ENCODE results near the gene ATP6V0B. TPM values are rescaled to one million over a fixed set of nuclear protein-coding genes. Genes with fewer than 3 reads are reported as not detected.

ATP6V0B gene
- total and polyA plus RNA-seq, 4 donors, result 69.5 to 277 (median 129) TPM

DNA sequence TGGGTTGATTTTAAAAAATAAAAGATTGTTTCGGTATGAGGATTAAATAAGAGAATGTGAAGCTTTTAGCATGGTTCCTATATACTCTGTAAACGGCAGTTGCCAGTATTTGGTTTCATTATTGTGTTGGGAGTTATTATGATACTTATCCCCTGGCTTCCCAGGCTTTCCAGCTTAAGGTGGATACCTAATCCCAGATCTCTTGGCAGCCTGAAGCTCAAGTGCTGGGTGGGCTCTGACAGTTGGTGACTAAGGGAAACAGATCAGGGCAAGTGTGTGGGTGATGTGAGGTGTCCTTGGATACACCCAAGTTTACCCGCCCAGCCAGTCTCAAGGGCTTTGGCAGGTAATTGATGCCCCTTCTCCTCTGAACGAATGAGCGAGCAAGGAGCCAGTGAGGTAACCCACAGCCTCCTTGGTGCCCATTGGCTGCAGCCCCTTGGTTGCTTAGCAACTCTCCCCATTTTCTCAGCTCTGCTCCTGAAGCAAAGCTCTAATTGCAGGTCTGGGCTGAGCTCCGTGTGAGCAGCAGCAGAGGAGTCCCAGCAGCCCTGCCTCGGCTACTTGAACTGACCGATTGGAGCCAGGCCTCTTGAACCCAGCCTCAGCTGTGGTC, 21.9 kb upstream of the ATP6V0B start:
- H3K27ac ChIP-seq (ENCODE audit: low read depth in 1 of 2, low read length in 2 of 2), result no peak overlapping the region
- no peak overlapping the region for H3K9ac ChIP-seq (ENCODE audit: low read depth in 1 of 2, low read length in 2 of 2)
- H3K4me3 ChIP-seq (ENCODE audit: low read depth in 1 of 3, low read length in 3 of 3), result no peak overlapping the region
- peaks cover 0 to 23% (median 4%) of the 10 kb centered on the region in 4 donors for H3K36me3 ChIP-seq (ENCODE audit: control insufficient read depth in 4 of 4, insufficient read depth in 3 of 4, low read depth in 1 of 4, low read length in 3 of 4)
- TF ChIP-seq, protein P1, sequence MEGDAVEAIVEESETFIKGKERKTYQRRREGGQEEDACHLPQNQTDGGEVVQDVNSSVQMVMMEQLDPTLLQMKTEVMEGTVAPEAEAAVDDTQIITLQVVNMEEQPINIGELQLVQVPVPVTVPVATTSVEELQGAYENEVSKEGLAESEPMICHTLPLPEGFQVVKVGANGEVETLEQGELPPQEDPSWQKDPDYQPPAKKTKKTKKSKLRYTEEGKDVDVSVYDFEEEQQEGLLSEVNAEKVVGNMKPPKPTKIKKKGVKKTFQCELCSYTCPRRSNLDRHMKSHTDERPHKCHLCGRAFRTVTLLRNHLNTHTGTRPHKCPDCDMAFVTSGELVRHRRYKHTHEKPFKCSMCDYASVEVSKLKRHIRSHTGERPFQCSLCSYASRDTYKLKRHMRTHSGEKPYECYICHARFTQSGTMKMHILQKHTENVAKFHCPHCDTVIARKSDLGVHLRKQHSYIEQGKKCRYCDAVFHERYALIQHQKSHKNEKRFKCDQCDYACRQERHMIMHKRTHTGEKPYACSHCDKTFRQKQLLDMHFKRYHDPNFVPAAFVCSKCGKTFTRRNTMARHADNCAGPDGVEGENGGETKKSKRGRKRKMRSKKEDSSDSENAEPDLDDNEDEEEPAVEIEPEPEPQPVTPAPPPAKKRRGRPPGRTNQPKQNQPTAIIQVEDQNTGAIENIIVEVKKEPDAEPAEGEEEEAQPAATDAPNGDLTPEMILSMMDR (IDR thresholded peaks at IDR 0.05; ENCODE audit: low read depth, low read length, missing input control), result no peak
- TF ChIP-seq GABPA (IDR thresholded peaks at IDR 0.05 in 1 of 2, conservative IDR thresholded peaks at IDR 0.05 in 1 of 2) (no peak), FOXA2 (IDR thresholded peaks at IDR 0.05) (no peak), MAX (IDR thresholded peaks at IDR 0.05) (no peak), ZBTB33 (IDR thresholded peaks at IDR 0.05) (no peak), HNF4A (conservative IDR thresholded peaks at IDR 0.05) (no peak), YY1 (IDR thresholded peaks at IDR 0.05) (no peak), RXRA (IDR thresholded peaks at IDR 0.05) (no peak), RAD21 (IDR thresholded peaks at IDR 0.05) (no peak), SP1 (IDR thresholded peaks at IDR 0.05) (no peak), FOXA1 (IDR thresholded peaks at IDR 0.05) (no peak), REST (IDR thresholded peaks at IDR 0.05) (no peak), TAF1 (conservative IDR thresholded peaks at IDR 0.05) (no peak), HNF4G (IDR thresholded peaks at IDR 0.05) (no peak)
- 92% methylated on average over 8 of the region's 8 CpGs for WGBS
- no peaks in the 10 kb centered on the region for H3K9me3 ChIP-seq (ENCODE audit: control insufficient read depth in 4 of 4, low read length in 3 of 4)
- no peaks in the 10 kb centered on the region for H3K27me3 ChIP-seq (ENCODE audit: control insufficient read depth in 4 of 4, insufficient read depth in 4 of 4, low read length in 3 of 4)
- DNase-seq (ENCODE audit: low spot score), result no peak
- H3K4me1 ChIP-seq (ENCODE audit: control insufficient read depth in 4 of 4, insufficient read depth in 4 of 4, low read length in 3 of 4), result peaks cover 0 to 12% (median 9%) of the 10 kb centered on the region in 4 donors

GRCh38 chr1:43953361-43953760, 21.4 kb upstream of the ATP6V0B start:
- H3K27ac ChIP-seq (ENCODE audit: low read depth in 1 of 2, low read length in 2 of 2), result no peak overlapping the region
- 92% methylated on average over 3 of the region's 3 CpGs for WGBS
- H3K27me3 ChIP-seq (ENCODE audit: control insufficient read depth in 4 of 4, insufficient read depth in 4 of 4, low read length in 3 of 4), result no peaks in the 10 kb centered on the region
- peaks cover 0 to 28% (median 6%) of the 10 kb centered on the region in 4 donors for H3K36me3 ChIP-seq (ENCODE audit: control insufficient read depth in 4 of 4, insufficient read depth in 3 of 4, low read depth in 1 of 4, low read length in 3 of 4)
- no peak overlapping the region for H3K9ac ChIP-seq (ENCODE audit: low read depth in 1 of 2, low read length in 2 of 2)
- H3K9me3 ChIP-seq (ENCODE audit: control insufficient read depth in 4 of 4, low read length in 3 of 4), result no peaks in the 10 kb centered on the region
- DNase-seq (ENCODE audit: low spot score), result no peak
- H3K4me1 ChIP-seq (ENCODE audit: control insufficient read depth in 4 of 4, insufficient read depth in 4 of 4, low read length in 3 of 4), result peaks cover 0 to 7% (median 4%) of the 10 kb centered on the region in 4 donors
- no peak overlapping the region for H3K4me3 ChIP-seq (ENCODE audit: low read depth in 1 of 3, low read length in 3 of 3)
- TF ChIP-seq REST (IDR thresholded peaks at IDR 0.05), result no peak
- TF ChIP-seq GABPA (IDR thresholded peaks at IDR 0.05 in 1 of 2, conservative IDR thresholded peaks at IDR 0.05 in 1 of 2), result no peak
- TF ChIP-seq ZBTB33 (IDR thresholded peaks at IDR 0.05), result no peak
- no peak for TF ChIP-seq RXRA (IDR thresholded peaks at IDR 0.05)
- TF ChIP-seq RAD21 (IDR thresholded peaks at IDR 0.05), result no peak
- TF ChIP-seq FOXA2 (IDR thresholded peaks at IDR 0.05), result no peak
- no peak for TF ChIP-seq YY1 (IDR thresholded peaks at IDR 0.05)
- TF ChIP-seq HNF4A (conservative IDR thresholded peaks at IDR 0.05), result no peak
- TF ChIP-seq TAF1 (conservative IDR thresholded peaks at IDR 0.05), result no peak

Measured in liver (tissue), 9 donors.